ACHN (cell line): ENCODE results near the gene WWOX.
"Not testable (repeated sequence)": the region's sequence is repeated elsewhere in the genome, so short reads cannot be mapped to it uniquely, and the experiment has no call there.

Source experiments
- DNase-seq: peaks from one replicate; pipeline ENCODE4 v3.0.0-alpha.2; 2015
- in situ Hi-C: cut with HindIII; loops from 2 replicates; pipeline ENCODE4 v1.10.0; 2017; ENCODE audit warnings: low sequenced_read_pairs, low pct_ligation_motif_present, low pct_unique_long_range_greater_than_20kb

The WWOX gene

DNA sequence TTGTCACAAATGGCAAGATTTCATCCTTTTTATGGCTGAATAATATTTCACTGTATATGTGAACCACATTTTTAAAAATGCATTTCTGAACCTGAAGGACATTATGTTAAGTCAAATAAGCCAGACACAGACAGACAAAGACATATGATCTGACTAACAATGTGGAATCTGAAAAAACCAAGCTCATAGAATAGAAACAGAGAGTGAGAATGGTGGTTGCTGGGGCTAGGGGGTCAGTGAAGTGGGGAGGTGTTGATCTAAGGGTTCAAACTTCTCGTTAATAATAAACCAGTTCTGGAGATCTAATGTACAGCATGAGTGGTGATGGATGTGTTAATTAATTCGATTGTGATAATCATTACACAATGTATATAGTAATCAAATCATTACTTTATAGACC is 475.1 kb downstream of the WWOX start:
- in situ Hi-C loops = no loop called here
- DNase-seq = no peak

DNA sequence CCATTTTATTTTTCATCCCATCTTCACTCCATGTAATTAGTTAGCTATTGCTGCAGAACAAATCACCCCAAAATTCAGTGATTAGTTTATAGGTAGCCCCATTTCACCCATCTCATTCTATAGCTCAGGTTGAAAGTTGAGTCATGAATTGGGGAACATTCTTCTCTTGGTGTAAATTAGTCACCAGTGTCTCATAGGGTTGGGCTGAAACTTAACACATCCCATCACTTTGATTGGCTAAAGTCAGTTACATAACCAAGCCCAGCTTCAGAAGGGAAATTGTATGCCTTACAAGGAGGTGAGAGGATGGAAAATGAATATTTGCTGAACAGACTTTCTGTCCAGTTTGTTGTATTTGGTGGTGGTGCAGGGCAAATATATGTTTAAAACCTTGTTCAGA is 477.5 kb downstream of the WWOX start:
- no peak for DNase-seq
- in situ Hi-C loops = no loop called here

DNA sequence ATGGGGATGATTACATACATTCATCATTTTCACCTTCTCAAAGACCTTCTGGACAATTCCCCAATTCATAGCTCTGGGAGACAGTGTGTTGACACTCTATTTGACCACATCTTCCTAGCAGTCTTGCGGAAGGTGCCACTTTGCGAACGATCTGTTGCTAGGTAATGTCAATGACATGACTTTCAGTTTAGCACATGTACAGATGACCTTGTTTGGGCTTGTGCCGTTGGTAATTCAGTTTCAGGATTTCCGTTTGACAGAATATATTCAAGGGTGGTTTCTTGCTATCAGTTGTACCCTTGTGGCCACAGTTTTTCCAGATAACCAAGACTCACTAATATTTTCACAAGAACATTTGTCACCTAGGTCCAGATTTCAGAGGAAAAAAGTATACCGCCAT is 478.2 kb downstream of the WWOX start:
- in situ Hi-C loops = no loop called here

DNA sequence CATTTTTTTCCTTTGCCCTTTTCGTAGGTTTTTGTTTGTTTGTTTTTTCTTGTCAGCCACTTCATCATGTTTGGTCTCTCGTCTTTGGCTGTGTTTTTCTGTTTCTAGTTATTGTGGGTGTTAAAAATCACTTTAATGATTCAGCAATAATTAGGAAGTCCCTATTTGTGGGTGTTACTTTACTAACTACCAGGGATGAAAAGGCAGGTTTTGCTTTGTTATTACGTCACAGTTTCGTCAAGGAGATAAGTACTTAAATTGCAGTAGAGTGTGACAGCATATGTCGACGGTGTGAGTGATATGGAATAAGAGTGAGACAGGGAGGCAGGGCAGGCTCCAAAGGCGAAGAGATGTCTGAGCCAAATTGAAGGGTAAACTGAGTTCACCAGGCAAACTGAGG is 479.6 kb downstream of the WWOX start:
- in situ Hi-C loops = no loop called here
- DNase-seq = no peak

More for the DNA sequence above, 478.2 kb downstream of the WWOX start:
- no peak for DNase-seq

DNA sequence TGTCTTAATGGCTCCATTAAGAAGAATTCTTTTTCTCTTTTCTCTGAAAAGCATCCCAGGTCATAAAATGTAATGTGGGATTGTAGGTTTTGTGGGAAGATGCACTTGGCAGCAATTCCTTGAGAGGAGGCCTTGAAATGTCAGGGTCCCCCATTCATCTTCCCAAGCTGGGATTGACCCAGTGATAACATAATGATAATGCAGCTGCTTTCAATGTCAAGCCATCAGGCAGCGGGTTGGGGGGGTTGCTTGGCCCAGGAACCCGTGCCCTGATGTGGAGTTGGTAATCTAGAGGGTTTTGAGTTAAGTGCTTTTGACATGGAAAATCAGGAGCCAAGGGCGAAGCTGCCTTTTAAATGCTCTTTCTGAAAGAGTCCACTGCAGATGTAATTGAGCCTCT is 484.0 kb downstream of the WWOX start:
- in situ Hi-C loops = no loop called here
- DNase-seq = no peak

DNA sequence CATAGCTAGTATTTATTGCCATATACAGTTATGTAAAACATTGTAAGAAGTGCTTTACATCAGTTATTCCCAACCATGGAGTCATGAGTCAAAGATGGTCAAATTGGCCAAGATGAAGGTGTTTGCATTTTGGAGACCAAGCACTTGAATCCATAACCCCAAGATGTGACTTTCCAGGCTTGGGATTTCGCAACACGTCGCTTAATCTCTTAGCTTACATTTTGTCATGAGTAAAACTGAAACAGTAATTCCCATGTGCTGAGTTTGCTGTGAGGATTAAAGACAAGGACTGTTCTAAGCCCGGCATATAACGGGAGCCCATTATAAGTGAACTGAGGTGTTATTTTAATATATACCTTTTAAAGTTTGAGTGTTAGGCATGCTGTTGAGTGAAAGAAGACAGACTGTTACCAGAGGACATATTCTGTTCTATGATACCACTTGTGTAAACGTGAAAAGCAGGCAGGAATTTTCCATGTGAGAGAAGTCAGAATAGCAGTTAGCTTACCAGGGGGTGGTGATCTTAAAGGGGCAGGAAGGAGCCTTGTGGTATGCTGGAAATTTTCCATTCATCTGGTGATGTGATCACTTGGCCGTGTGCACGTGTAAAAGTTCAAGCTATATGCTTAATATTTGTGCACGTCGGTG is 484.9 kb downstream of the WWOX start:
- no peak for DNase-seq
- in situ Hi-C loops = no loop called here

DNA sequence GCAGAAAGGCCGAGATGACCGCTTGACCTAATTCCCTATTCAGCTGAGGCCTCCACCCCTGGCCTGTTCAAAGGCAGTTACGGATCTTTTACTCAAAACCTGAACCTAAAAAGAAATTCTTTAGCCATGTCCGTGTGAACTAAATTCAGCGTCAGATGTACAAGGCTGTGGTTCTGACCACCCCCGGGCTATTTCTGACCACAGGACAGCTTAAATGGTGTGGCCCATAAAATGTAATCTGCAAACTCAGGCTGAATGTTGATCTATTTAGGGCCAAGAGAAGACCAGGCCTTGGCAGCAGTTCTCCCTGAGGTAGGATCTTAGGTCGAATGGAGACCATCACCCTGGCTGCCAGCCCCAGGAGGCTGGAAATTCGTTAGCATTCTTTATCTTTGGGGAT is 485.5 kb downstream of the WWOX start:
- no peak for DNase-seq
- in situ Hi-C loops = no loop called here

DNA sequence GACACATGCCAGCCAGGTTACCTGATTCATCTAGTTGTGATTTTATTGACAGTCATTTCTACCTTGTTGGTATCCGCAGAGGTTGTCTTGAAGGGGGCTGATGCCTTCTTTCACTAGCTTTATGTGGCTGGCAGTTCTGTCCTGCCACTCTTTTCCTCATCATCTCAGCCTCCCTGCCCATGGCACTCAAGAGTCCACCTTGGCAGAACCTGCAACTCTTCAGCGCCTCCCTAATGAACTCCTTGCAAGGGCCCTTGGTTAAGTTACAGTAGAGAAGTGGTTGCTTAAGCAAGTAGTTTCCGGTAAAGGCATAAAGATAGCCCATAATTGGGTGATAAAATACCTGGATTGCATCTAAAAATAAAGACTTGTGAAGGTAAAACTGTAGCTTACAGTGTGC is 489.9 kb downstream of the WWOX start:
- no peak for DNase-seq
- in situ Hi-C loops = no loop called here

DNA sequence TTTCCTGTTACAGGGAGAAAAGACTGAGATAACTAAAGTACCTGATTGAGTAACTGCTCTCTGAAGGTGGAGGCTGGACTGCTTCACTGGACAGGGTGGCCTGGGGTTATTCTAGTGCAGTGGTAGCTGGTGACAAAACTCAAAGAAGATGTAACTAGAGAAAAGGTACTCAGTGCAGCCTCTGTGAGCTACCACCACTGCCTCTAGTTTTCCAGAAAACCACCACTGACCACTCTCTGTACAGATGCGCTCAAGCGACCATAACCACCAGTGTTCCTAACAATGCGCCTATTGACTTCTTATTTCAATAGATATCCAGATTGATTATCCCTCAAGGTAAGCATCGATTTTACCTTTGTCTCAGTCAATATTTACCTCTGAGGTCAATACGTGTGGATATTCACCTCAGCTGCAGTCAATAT is 492.2 kb downstream of the WWOX start:
- DNase-seq = no peak

DNA sequence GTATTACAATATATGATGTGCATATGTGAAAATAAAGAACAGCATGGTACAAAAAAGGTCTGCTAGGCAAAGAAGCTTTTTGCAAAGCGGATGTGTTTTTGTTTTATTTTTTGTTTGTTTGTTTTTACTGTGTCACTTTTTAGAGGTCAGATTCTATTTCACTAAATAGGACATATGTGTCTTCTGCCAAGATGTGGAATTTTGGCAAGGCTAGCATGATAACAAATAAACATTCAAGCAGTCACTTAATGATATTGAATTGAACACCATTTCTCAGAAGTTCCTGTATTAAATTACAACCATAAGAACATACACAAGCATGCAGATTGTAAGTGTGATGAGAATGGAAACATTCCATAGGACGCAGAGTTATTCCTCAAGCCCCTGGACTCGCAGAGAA is 492.7 kb downstream of the WWOX start:
- DNase-seq = no peak
- in situ Hi-C loops = no loop called here

More for the DNA sequence above, 492.2 kb downstream of the WWOX start:
- in situ Hi-C loops = no loop called here

DNA sequence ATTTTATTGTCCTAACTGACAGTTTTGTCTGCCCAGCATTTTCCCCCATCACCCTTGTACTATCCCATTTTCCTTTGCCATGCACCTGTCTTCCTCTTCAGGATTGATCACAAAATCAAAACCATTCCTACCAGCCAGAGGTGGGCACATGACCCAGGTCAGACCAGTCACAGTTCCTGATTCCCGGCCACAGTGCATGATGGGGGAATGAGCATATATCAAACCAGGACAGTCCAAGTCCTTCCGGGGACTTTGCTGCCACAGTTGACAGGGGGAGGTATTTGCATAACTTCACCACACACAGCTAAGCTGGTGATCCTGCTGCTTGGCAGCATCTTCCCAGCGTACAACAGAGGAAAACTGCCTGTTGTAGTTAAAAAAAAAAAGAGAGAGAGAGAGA is 493.9 kb downstream of the WWOX start:
- DNase-seq = no peak
- in situ Hi-C loops = no loop called here

DNA sequence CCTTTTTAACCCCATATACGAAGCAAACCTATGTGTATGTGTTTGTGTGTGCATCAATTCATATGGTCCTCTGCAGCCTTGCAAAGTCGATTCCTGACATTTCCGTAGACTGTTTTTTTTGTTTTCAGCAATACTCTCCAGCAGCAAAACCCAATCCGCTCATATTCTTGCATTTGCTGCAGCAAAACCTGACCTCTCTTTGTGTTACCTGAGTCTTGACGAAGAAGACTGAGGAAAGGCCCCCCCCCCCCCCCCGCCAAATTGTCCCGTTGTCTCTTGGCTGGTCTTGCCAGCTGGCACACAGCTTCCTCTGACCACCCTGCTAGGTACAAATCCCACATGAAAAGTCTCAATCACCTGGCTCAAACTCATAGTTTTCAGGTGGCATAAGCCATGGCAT is 494.7 kb downstream of the WWOX start:
- no peak for DNase-seq
- in situ Hi-C loops = no loop called here

DNA sequence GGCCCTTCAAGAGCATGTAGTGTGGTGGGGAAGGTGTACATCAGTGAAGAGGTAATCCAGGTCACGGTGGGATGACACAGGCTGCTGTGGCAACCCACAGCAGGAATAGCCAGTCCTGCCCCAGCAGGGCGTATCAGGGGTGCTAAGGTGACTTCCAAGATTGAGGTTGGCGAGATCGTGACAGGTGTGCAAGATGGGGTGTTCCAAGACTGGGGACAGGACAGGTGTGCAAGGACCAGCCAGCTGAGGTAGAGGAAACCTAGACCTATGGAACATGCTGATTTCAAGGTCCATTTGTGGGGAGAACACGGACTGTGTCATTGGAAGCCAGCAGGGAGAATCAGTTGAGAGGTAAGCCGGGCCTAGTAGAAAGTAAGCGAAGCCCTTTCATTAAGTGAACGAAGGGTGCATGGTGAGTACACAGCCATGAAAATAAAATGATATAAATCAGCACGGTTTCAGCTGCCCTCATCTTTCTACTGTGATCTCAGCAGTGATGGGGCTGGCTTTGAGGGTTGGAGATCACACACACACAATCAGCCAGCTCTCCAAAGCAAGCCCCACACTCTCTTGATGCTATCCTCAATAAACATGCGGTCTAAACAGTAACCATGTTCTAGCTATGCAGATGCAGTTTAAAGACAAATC is 497.0 kb downstream of the WWOX start:
- in situ Hi-C loops = no loop called here
- no peak for DNase-seq

DNA sequence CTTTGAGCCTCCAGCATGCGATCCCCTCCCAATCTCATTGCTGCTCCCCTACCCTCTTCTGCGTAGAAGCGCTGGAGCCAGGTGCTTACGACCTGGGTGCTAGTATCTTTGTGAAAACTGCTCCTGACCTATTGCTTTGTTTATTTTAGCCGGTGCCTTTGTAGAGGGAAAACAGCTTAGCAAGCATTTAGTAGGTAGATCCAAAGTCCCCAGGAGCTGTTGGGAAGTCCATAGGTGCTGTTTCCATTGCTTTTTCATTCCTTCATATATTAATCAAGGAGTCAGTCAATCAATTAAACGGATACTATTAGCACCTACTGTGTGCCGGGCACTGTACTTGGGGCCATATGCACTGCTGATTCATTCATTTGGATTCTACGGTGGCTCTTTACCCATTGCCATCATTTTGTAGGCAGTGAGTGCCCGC is 497.6 kb downstream of the WWOX start:
- in situ Hi-C loops = no loop called here
- DNase-seq = no peak

DNA sequence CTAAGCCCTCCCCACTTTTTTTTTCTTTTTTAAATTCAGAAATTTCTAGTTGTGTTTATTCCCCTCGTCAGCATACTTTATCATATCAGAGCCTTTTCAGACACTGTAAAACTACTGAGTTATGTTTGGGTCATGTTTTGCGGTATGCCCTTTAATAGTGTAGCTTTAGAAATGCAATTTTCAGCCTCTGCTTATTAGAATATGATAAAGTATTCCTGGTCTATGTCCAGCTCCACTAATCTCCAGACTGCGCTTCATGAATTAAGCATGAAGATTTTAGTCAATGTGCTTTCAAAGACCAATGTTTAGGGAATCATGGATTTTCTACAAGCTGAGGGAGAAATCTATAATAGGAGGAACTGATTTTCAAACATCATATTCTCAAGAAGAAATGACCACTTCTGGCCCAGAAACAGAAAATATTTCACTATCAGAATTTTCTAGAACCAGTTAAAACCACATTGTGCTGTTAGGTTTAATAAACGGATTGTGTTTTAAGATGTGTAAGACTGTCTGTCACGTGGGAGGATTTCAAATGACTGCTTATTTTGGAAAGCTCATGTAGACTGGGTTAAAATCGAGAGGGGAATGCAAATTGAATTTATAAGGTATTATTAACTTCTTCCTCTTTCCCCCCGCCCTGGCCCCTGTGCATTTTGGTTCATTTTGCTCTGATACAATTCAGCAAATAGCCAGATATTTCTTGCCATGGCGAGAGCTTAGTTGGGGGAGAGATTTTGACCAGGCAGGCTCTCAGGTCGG is 498.5 kb downstream of the WWOX start:
- DNase-seq = no peak
- in situ Hi-C loops = no loop called here

DNA sequence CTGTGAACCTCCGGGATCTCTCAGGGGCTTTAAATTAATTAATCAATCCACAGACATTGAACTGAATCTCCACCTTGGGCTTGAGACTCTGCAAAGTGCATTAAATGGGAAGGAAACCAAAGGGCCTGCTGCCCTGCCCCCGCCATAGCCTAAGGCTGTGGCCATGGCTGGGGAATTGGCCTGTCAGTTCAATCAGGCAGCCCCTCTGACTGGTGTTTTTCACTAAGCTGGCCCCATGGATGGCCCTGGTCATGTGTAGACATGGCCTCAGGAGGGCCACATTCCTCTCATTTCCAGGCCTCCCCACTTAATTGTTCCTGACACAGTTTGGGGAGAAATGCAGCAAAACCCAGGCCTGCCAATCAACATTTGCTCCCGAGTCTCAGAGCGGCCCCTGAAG is 499.8 kb downstream of the WWOX start:
- in situ Hi-C loops = no loop called here

DNA sequence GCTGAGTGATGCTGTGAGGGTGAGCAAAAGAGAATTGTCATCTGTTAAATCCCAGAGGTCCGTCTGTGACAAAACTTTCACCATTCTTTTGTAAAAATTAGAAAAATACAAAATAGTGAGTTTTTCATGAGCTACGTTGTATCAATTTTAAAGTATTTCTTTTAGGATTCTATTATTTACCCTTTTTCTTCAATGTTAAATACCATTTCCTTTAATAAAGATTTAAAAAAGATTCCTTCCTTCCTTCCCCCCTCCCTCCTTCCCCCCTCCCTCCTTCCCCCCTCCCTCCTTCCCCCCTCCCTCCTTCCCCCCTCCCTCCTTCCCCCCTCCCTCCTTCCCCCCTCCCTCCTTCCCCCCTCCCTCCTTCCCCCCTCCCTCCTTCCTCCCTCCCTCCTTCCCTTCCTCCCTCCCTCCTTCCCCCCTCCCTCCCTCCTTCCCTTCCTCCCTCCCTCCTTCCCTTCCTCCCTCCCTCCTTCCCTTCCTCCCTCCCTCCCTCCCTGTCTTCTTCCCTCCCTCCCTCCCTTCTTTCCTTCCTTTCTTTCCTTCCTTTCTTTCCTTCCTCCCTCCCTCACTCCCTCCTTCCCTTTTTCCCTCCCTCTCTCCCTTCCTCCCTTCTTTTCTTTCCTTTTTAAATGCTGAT is 505.1 kb downstream of the WWOX start:
- DNase-seq, in situ Hi-C loops: not testable (repeated sequence)

More for the DNA sequence above, 499.8 kb downstream of the WWOX start:
- DNase-seq = no peak

DNA sequence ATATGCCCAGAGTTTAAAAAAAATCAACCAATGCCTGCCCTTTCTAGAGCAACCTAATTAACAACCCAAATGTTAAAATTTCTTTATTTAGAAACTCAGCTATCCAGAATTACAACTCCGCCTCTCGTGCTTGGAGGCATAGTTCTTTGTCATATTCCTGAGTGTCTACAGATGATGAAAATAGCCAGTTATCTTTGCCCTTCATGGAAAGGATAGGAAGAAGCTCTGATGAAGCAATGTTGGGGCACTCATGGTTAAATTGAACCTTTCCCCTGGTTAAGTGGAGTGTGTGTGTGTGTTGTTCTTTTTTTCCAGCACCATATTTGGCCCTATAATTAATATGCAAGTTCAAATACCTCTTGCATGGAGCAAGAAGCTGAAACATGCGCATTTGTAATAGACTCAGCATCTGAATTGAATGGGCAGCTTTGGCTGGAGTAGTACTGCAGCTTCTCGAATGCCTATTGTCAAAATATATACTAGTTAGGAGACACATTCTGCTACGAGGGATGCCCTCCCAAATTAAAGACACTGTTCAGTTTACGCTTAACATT is 506.2 kb downstream of the WWOX start:
- in situ Hi-C loops = no loop called here
- DNase-seq = no peak

DNA sequence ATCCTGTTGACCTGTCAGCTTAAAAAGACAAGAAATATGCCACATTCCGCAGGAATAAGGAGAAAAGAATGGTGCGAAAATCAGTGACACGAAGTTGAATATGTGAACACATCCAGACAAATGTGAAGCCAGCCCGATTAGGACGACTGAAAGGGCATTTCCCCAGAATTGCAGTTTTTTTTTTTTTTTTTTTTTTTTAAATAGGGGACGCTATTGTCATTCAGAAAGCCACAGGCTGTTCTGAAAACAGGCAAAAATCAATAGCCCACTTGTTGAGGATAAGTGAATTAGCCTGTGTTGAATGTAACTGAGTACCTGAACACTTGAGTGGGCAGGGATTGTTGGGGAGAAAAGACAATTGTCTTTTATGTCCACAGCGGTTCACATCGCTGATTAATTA is 507.1 kb downstream of the WWOX start:
- in situ Hi-C loops = no loop called here
- DNase-seq = no peak
